ENCODE data around the gene CD44. TPM values are rescaled to one million over a fixed set of nuclear protein-coding genes. Genes with fewer than 3 reads are reported as not detected.
"Not testable (repeated sequence)": the region's sequence is repeated elsewhere in the genome, so short reads cannot be mapped to it uniquely, and the experiment has no call there.

The CD44 gene
- 1,071 TPM for total RNA-seq

- Histone ChIP-seq H3K4me1 (ENCODE audit: insufficient read depth, low read length) (peaks cover 52% of the 10 kb centered on the region), H3K9me3 (ENCODE audit: low read depth, low read length) (no peaks in the 10 kb centered on the region), H3K27me3 (ENCODE audit: insufficient read depth, low read length) (no peaks in the 10 kb centered on the region), H3K4me3 (ENCODE audit: low read length) (peak within 1 kb of the TSS; percentile 98)
Measured at GRCh38 chr11:35138943-35139721, at the start of gene CD44. Gene CD44 (plus strand): TSS chr11:35139171. CDS start chr11:35139304, 133 bp downstream.

- peaks cover 32% of the 10 kb centered on the region for H3K4me1 ChIP-seq (ENCODE audit: insufficient read depth, low read length)
- no peaks in the 10 kb centered on the region for H3K9me3 ChIP-seq (ENCODE audit: low read depth, low read length)
- H3K27me3 ChIP-seq (ENCODE audit: insufficient read depth, low read length) = no peaks in the 10 kb centered on the region
- H3K4me3 ChIP-seq (ENCODE audit: low read length) = no peak overlapping the region
Measured at GRCh38 chr11:35089666-35090065, 49.3 kb upstream of the CD44 start.

- no peak overlapping the region for H3K4me3 ChIP-seq (ENCODE audit: low read length)
- H3K27me3 ChIP-seq (ENCODE audit: insufficient read depth, low read length) = no peaks in the 10 kb centered on the region
- H3K9me3 ChIP-seq (ENCODE audit: low read depth, low read length) = no peaks in the 10 kb centered on the region
- H3K4me1 ChIP-seq (ENCODE audit: insufficient read depth, low read length) = peaks cover 27% of the 10 kb centered on the region
Measured at GRCh38 chr11:35090125-35090524, 48.8 kb upstream of the CD44 start.

GRCh38 chr11:35090991-35091390 is 48.0 kb upstream of the CD44 start:
- peaks cover 27% of the 10 kb centered on the region for H3K4me1 ChIP-seq (ENCODE audit: insufficient read depth, low read length)
- not testable (repeated sequence) for H3K4me3 ChIP-seq (ENCODE audit: low read length); H3K9me3 ChIP-seq (ENCODE audit: low read depth, low read length); H3K27me3 ChIP-seq (ENCODE audit: insufficient read depth, low read length)

- Histone ChIP-seq H3K27me3 (ENCODE audit: insufficient read depth, low read length) (no peaks in the 10 kb centered on the region), H3K4me1 (ENCODE audit: insufficient read depth, low read length) (no peaks in the 10 kb centered on the region), H3K9me3 (ENCODE audit: low read depth, low read length) (no peaks in the 10 kb centered on the region), H3K4me3 (ENCODE audit: low read length) (no peak overlapping the region)
Measured at GRCh38 chr11:35096723-35097122, 42.2 kb upstream of the CD44 start.

- Histone ChIP-seq H3K4me3 (ENCODE audit: low read length) (no peak overlapping the region), H3K9me3 (ENCODE audit: low read depth, low read length) (no peaks in the 10 kb centered on the region), H3K4me1 (ENCODE audit: insufficient read depth, low read length) (no peaks in the 10 kb centered on the region)
Measured at GRCh38 chr11:35097814-35098455, 41.0 kb upstream of the CD44 start.

GRCh38 chr11:35098855-35099254 is 40.1 kb upstream of the CD44 start:
- Histone ChIP-seq H3K4me3 (ENCODE audit: low read length) (no peak overlapping the region), H3K27me3 (ENCODE audit: insufficient read depth, low read length) (no peaks in the 10 kb centered on the region), H3K4me1 (ENCODE audit: insufficient read depth, low read length) (no peaks in the 10 kb centered on the region), H3K9me3 (ENCODE audit: low read depth, low read length) (no peaks in the 10 kb centered on the region)

More at GRCh38 chr11:35097814-35098455, 41.0 kb upstream of the CD44 start:
- no peaks in the 10 kb centered on the region for H3K27me3 ChIP-seq (ENCODE audit: insufficient read depth, low read length)

- Histone ChIP-seq H3K9me3 (ENCODE audit: low read depth, low read length) (no peaks in the 10 kb centered on the region), H3K4me3 (ENCODE audit: low read length) (no peak overlapping the region), H3K27me3 (ENCODE audit: insufficient read depth, low read length) (no peaks in the 10 kb centered on the region), H3K4me1 (ENCODE audit: insufficient read depth, low read length) (no peaks in the 10 kb centered on the region)
Measured at GRCh38 chr11:35099278-35100012, 39.5 kb upstream of the CD44 start.

GRCh38 chr11:35100013-35100383 is 39.0 kb upstream of the CD44 start:
- no peaks in the 10 kb centered on the region for H3K4me1 ChIP-seq (ENCODE audit: insufficient read depth, low read length)
- H3K4me3 ChIP-seq (ENCODE audit: low read length) = no peak overlapping the region
- H3K9me3 ChIP-seq (ENCODE audit: low read depth, low read length) = no peaks in the 10 kb centered on the region
- no peaks in the 10 kb centered on the region for H3K27me3 ChIP-seq (ENCODE audit: insufficient read depth, low read length)

- Histone ChIP-seq H3K4me3 (ENCODE audit: low read length) (no peak overlapping the region), H3K9me3 (ENCODE audit: low read depth, low read length) (no peaks in the 10 kb centered on the region), H3K4me1 (ENCODE audit: insufficient read depth, low read length) (peaks cover 9% of the 10 kb centered on the region), H3K27me3 (ENCODE audit: insufficient read depth, low read length) (no peaks in the 10 kb centered on the region)
Measured at GRCh38 chr11:35101223-35101622, 37.7 kb upstream of the CD44 start.

- peaks cover 19% of the 10 kb centered on the region for H3K4me1 ChIP-seq (ENCODE audit: insufficient read depth, low read length)
- no peaks in the 10 kb centered on the region for H3K27me3 ChIP-seq (ENCODE audit: insufficient read depth, low read length)
- no peaks in the 10 kb centered on the region for H3K9me3 ChIP-seq (ENCODE audit: low read depth, low read length)
- no peak overlapping the region for H3K4me3 ChIP-seq (ENCODE audit: low read length)
Measured at GRCh38 chr11:35102267-35102666, 36.7 kb upstream of the CD44 start.

- Histone ChIP-seq H3K9me3 (ENCODE audit: low read depth, low read length) (no peaks in the 10 kb centered on the region), H3K27me3 (ENCODE audit: insufficient read depth, low read length) (no peaks in the 10 kb centered on the region), H3K4me1 (ENCODE audit: insufficient read depth, low read length) (peaks cover 32% of the 10 kb centered on the region), H3K4me3 (ENCODE audit: low read length) (no peak overlapping the region)
Measured at GRCh38 chr11:35103366-35104208, 35.4 kb upstream of the CD44 start.

- H3K9me3 ChIP-seq (ENCODE audit: low read depth, low read length) = no peaks in the 10 kb centered on the region
- no peak overlapping the region for H3K4me3 ChIP-seq (ENCODE audit: low read length)
- no peaks in the 10 kb centered on the region for H3K27me3 ChIP-seq (ENCODE audit: insufficient read depth, low read length)
- peaks cover 40% of the 10 kb centered on the region for H3K4me1 ChIP-seq (ENCODE audit: insufficient read depth, low read length)
Measured at GRCh38 chr11:35104655-35105054, 34.3 kb upstream of the CD44 start.

GRCh38 chr11:35105319-35106079 is 33.5 kb upstream of the CD44 start:
- H3K9me3 ChIP-seq (ENCODE audit: low read depth, low read length) = no peaks in the 10 kb centered on the region
- H3K4me1 ChIP-seq (ENCODE audit: insufficient read depth, low read length) = peaks cover 48% of the 10 kb centered on the region
- no peak overlapping the region for H3K4me3 ChIP-seq (ENCODE audit: low read length)
- no peaks in the 10 kb centered on the region for H3K27me3 ChIP-seq (ENCODE audit: insufficient read depth, low read length)
